ENCODE data around the gene LIAS. TPM values are rescaled to one million over a fixed set of nuclear protein-coding genes. Genes with fewer than 3 reads are reported as not detected.
A peak's percentile ranks its signal among the peaks of the same experiment; 100 is the strongest.

Gene LIAS
- total and polyA plus RNA-seq, 10 of the 15 experiments (the other 5 are each of a cell fraction or from before 2014, with no cell fraction given) = 17.9 to 32.3 (median 26.4) TPM

DNA sequence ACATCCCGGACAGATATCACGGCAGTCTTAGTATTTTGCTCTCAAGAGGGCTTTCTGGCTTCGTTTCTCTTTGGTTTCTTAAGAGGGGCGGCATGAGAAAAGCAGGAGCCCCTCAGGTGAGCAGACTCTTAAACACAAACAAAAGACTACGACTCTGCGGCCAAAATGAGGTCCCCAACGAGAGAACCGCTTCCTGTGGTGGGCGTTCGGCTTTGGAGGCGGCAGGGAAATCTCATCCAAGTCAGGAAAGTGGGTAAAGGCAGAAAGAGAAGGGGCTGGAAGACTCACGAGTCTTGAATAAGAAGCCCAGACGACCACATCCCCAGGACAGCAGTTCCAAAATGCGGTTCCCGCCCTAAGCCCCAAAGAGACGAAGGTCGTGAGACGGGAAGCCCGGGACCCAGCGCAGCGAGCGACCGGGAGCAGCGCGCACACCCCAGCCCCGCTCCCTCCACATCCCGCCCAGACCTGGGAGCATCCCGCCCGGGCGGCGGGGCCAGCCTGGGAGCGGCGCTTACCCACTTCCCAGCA is 68.0 kb downstream of the LIAS start (continued):
- TF ChIP-seq, protein P1, sequence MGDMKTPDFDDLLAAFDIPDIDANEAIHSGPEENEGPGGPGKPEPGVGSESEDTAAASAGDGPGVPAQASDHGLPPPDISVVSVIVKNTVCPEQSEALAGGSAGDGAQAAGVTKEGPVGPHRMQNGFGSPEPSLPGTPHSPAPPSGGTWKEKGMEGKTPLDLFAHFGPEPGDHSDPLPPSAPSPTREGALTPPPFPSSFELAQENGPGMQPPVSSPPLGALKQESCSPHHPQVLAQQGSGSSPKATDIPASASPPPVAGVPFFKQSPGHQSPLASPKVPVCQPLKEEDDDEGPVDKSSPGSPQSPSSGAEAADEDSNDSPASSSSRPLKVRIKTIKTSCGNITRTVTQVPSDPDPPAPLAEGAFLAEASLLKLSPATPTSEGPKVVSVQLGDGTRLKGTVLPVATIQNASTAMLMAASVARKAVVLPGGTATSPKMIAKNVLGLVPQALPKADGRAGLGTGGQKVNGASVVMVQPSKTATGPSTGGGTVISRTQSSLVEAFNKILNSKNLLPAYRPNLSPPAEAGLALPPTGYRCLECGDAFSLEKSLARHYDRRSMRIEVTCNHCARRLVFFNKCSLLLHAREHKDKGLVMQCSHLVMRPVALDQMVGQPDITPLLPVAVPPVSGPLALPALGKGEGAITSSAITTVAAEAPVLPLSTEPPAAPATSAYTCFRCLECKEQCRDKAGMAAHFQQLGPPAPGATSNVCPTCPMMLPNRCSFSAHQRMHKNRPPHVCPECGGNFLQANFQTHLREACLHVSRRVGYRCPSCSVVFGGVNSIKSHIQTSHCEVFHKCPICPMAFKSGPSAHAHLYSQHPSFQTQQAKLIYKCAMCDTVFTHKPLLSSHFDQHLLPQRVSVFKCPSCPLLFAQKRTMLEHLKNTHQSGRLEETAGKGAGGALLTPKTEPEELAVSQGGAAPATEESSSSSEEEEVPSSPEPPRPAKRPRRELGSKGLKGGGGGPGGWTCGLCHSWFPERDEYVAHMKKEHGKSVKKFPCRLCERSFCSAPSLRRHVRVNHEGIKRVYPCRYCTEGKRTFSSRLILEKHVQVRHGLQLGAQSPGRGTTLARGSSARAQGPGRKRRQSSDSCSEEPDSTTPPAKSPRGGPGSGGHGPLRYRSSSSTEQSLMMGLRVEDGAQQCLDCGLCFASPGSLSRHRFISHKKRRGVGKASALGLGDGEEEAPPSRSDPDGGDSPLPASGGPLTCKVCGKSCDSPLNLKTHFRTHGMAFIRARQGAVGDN (IDR thresholded peaks at IDR 0.05) = no peak
- TF ChIP-seq, protein P2, sequence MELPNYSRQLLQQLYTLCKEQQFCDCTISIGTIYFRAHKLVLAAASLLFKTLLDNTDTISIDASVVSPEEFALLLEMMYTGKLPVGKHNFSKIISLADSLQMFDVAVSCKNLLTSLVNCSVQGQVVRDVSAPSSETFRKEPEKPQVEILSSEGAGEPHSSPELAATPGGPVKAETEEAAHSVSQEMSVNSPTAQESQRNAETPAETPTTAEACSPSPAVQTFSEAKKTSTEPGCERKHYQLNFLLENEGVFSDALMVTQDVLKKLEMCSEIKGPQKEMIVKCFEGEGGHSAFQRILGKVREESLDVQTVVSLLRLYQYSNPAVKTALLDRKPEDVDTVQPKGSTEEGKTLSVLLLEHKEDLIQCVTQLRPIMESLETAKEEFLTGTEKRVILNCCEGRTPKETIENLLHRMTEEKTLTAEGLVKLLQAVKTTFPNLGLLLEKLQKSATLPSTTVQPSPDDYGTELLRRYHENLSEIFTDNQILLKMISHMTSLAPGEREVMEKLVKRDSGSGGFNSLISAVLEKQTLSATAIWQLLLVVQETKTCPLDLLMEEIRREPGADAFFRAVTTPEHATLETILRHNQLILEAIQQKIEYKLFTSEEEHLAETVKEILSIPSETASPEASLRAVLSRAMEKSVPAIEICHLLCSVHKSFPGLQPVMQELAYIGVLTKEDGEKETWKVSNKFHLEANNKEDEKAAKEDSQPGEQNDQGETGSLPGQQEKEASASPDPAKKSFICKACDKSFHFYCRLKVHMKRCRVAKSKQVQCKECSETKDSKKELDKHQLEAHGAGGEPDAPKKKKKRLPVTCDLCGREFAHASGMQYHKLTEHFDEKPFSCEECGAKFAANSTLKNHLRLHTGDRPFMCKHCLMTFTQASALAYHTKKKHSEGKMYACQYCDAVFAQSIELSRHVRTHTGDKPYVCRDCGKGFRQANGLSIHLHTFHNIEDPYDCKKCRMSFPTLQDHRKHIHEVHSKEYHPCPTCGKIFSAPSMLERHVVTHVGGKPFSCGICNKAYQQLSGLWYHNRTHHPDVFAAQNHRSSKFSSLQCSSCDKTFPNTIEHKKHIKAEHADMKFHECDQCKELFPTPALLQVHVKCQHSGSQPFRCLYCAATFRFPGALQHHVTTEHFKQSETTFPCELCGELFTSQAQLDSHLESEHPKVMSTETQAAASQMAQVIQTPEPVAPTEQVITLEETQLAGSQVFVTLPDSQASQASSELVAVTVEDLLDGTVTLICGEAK (IDR thresholded peaks at IDR 0.05; ENCODE audit: borderline replicate concordance) = no peak
- TF ChIP-seq YY1 (IDR thresholded peaks at IDR 0.05; ENCODE audit: low read depth, low read length) (no peak), PAX8 (IDR thresholded peaks at IDR 0.05) (no peak), PML (IDR thresholded peaks at IDR 0.05; ENCODE audit: low read length) (no peak), NFYB (IDR thresholded peaks at IDR 0.05; ENCODE audit: insufficient read depth, low read depth, low read length) (no peak), RUNX3 (IDR thresholded peaks at IDR 0.05; ENCODE audit: low read length) (peak; percentile 78), ASH2L (IDR thresholded peaks at IDR 0.05; ENCODE audit: borderline replicate concordance, low read depth) (no peak), ZZZ3 (IDR thresholded peaks at IDR 0.05; ENCODE audit: control insufficient read depth, insufficient read length, low read depth) (no peak), TAF1 (IDR thresholded peaks at IDR 0.05; ENCODE audit: borderline replicate concordance, low read depth, low read length) (no peak), BRCA1 (IDR thresholded peaks at IDR 0.05; ENCODE audit: low read depth, low read length) (no peak), NR2F1 (conservative IDR thresholded peaks at IDR 0.05) (0 out of 2 replicates have a peak, but pooled peaks have one; percentile 7), CREB1 (IDR thresholded peaks at IDR 0.05; ENCODE audit: low read depth) (no peak), FOXM1 (IDR thresholded peaks at IDR 0.05; ENCODE audit: low read depth, low read length) (no peak), POLR2AphosphoS2 (IDR thresholded peaks at IDR 0.05; ENCODE audit: low read depth, low read length) (no peak), ESRRA (IDR thresholded peaks at IDR 0.05; ENCODE audit: low read length) (no peak), SP1 (IDR thresholded peaks at IDR 0.05; ENCODE audit: low read depth, low read length) (no peak), SMAD1 (IDR thresholded peaks at IDR 0.05; ENCODE audit: low read depth, partially characterized antibody) (no peak)
- TF ChIP-seq, protein P3, sequence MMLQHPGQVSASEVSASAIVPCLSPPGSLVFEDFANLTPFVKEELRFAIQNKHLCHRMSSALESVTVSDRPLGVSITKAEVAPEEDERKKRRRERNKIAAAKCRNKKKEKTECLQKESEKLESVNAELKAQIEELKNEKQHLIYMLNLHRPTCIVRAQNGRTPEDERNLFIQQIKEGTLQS (IDR thresholded peaks at IDR 0.05; ENCODE audit: borderline replicate concordance, extremely low read depth, low read depth, low read length) = no peak
- TF ChIP-seq, protein P4, sequence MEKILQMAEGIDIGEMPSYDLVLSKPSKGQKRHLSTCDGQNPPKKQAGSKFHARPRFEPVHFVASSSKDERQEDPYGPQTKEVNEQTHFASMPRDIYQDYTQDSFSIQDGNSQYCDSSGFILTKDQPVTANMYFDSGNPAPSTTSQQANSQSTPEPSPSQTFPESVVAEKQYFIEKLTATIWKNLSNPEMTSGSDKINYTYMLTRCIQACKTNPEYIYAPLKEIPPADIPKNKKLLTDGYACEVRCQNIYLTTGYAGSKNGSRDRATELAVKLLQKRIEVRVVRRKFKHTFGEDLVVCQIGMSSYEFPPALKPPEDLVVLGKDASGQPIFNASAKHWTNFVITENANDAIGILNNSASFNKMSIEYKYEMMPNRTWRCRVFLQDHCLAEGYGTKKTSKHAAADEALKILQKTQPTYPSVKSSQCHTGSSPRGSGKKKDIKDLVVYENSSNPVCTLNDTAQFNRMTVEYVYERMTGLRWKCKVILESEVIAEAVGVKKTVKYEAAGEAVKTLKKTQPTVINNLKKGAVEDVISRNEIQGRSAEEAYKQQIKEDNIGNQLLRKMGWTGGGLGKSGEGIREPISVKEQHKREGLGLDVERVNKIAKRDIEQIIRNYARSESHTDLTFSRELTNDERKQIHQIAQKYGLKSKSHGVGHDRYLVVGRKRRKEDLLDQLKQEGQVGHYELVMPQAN (conservative IDR thresholded peaks at IDR 0.05) = 0 out of 2 replicates have a peak, but pooled peaks have one; percentile 60
- TF ChIP-seq, protein P5, sequence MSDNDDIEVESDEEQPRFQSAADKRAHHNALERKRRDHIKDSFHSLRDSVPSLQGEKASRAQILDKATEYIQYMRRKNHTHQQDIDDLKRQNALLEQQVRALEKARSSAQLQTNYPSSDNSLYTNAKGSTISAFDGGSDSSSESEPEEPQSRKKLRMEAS (IDR thresholded peaks at IDR 0.05; ENCODE audit: low read depth, low read length) = 0 out of 2 replicates have a peak, but pooled peaks have one; percentile 10

Measured in GM12878 (cell line).